Hematopoietic multipotent progenitor cell treated with erythropoietin and hydrocortisone succinate and interleukin-3 and kit ligand, for 8 days (in vitro differentiated cells): Measurements from ENCODE around the gene GIMAP7.
"Not testable (repeated sequence)": the region's sequence is repeated elsewhere in the genome, so short reads cannot be mapped to it uniquely, and the experiment has no call there.

Experiments
- DNase-seq: peaks from one replicate; pipeline ENCODE4 v3.0.0-alpha.2; 2015

The GIMAP7 gene

GRCh38 chr7:150515248-150516147 lies 826 bp downstream of the GIMAP7 start:
- DNase-seq, result no peak

DNA sequence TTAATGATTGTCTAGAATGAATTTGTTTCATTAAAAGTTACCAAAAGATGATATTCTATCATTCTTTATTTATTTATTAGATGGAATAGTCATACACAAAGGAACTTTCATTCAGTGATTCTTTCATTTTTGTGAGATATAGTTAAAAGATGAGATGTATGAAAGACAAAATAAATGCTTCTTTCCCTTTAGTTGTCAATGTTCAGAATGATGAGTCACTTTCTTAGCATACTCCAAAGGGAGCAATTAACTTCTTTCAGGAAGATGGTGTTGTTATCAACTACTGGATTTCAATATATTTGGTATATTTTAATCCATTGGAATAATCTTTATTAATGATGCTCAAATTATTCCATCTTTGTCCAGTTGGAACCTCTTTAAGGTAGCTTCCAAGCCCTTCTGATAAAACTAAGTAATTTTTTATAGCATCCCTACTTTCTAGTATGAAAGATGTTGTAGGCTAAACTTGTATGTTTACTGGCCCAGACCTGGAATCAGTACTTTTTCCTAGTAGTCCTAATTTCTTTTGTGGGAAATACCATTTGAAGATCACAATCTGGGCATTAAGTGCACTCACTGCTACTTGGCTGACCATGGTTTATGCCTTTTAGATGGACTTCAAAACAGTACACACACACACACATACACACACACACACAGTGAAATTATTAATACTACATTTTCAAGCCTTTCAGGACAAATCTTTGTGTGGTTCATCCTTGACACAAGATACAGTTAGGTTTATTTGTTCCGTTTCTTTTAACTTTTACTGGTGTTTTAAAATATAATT lies 2.5 kb downstream of the GIMAP7 start:
- no peak for DNase-seq

DNA sequence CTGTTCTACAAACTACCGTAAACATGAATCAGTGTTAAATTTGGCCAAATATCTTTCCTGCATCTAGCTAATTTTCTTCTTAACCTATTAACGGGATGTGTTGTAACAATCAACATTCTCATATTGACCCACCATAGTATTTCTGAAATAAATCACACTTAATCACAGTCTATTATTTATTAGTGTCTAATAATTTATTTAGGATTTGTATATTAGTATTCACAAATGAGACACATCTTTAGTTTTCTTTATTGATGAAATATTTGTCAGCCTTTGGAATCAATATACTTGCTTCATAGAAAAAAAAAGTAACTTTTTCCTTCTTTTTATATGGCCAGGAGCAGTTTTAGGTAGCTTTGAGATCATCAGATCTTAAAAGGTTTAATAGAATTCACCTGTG lies 4.6 kb downstream of the GIMAP7 start:
- DNase-seq, result no peak

DNA sequence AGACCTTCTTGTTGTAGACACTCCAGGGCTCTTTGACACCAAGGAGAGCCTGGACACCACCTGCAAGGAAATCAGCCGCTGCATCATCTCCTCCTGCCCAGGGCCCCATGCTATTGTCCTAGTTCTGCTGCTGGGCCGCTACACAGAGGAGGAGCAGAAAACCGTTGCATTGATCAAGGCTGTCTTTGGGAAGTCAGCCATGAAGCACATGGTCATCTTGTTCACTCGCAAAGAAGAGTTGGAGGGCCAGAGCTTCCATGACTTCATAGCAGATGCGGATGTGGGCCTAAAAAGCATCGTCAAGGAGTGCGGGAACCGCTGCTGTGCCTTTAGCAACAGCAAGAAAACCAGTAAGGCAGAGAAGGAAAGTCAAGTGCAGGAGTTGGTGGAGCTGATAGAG lies 5.5 kb downstream of the GIMAP7 start:
- DNase-seq, result no peak

DNA sequence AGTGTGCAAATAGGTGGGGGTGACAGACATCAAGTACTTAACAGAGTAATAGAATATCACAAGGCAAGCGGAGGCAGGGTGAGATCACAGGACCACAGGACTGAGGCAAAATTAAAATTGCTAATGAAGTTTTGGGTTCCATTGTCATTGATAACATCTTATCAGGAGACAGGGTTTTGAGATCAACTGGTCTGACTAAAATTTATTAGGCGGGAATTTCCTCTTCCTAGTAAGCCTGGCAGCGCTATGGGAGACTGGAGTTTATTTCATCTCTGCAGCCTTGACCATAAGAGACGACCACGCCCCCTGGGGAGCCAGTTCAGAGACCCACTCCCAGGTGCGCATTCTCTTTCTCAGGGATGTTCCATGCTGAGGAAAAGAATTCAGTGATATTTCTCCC lies 8.3 kb downstream of the GIMAP7 start:
- not testable (repeated sequence) for DNase-seq

DNA sequence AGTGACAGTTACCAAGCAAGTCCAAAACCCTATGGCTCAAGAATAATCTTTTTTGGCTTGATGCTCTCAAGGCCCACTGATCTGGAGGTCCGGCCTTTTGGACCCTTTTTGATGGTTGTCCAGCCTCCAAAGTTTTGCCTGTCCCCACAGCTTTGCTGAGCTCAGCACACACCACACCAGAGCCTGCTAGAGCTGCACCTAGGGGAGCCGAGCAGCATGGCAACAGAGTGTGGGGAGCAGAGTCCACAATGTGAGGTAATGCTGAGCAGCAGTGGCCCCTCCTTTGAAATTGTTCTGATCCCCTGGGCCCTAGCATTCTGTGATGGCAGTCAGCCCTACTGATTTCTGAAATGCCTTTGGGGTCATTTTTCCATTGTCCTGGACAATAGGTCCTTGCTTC lies 9.3 kb downstream of the GIMAP7 start:
- no peak for DNase-seq

GRCh38 chr7:150531704-150532103 lies 17.0 kb downstream of the GIMAP7 start:
- no peak for DNase-seq

DNA sequence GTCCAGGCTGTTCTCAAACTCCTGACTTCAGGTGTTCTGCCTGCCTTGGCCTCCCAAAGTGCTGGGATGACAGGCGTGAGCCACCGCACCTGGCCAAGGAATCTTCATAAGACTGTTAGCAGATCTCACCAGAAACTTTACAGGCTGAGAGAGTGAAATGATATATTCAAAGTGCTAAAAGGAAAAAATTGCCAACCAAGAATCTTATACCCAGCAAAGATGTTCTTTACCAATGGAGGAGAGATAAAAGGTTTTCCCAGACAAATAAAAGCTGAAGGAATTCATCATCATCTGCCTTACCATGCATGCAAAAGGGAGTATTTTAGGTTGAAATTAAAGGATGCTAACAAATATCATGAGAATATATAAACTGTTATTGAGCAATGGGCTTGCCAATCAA lies 23.6 kb downstream of the GIMAP7 start:
- no peak for DNase-seq

DNA sequence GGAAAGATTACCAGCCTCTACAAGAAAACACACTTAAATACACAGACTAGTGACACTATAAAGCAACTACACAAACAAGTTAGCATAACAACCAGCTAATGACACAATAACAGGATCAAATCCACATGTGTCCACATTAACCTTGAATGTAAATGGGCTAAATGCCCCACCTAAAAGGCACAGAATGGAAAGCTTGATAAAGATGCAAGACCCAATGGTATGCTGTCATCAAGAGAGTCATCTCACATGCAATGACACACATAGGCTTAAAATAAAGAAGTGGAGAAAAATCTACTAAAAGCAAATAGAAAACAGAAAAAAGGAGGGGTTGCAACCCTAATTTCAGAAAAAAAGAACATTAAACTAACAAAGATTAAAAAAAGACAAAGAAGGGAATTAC lies 38.5 kb downstream of the GIMAP7 start:
- DNase-seq, result no peak

- peak; percentile 24 for DNase-seq
Observed at GRCh38 chr7:150556521-150557138, 42.0 kb downstream of the GIMAP7 start.

DNA sequence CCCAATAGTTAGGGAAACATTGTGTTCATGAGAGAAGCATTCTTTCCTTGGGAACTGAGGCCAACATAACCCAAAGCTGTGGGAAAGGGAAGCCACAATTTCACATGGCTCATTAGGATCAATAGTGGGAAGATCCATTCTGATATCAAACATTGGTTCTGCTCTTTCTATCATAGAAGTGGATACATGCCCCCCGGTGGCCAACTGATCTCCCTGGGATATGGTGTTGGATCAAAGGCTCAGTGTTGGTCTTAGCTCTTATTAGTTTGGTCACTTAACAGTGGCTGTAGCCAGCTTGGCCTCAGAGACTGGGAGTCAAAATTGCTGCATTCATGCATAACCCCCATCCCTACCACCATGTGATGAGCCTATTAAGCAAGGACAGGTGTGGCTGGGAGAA lies 45.8 kb downstream of the GIMAP7 start:
- peak; percentile 3 for DNase-seq

GRCh38 chr7:150562919-150563318 lies 48.2 kb downstream of the GIMAP7 start:
- no peak for DNase-seq

- DNase-seq, result no peak
Observed at GRCh38 chr7:150564006-150564405, 49.3 kb downstream of the GIMAP7 start.

- no peak for DNase-seq
Observed at GRCh38 chr7:150564566-150564965, 49.9 kb downstream of the GIMAP7 start.

GRCh38 chr7:150565239-150565638 lies 50.6 kb downstream of the GIMAP7 start:
- no peak for DNase-seq

GRCh38 chr7:150566123-150566522 lies 51.5 kb downstream of the GIMAP7 start:
- DNase-seq, result no peak

- DNase-seq, result no peak
Observed at GRCh38 chr7:150566572-150566971, 51.9 kb downstream of the GIMAP7 start.

GRCh38 chr7:150567169-150567568 lies 52.5 kb downstream of the GIMAP7 start, which contains the start of gene GIMAP4:
TSS of gene GIMAP4 (plus strand) at chr7:150567390. CDS start at chr7:150569902, 2,512 bp downstream.
- no peak for DNase-seq

- no peak for DNase-seq
Observed at GRCh38 chr7:150567871-150568301, 53.2 kb downstream of the GIMAP7 start.

DNA sequence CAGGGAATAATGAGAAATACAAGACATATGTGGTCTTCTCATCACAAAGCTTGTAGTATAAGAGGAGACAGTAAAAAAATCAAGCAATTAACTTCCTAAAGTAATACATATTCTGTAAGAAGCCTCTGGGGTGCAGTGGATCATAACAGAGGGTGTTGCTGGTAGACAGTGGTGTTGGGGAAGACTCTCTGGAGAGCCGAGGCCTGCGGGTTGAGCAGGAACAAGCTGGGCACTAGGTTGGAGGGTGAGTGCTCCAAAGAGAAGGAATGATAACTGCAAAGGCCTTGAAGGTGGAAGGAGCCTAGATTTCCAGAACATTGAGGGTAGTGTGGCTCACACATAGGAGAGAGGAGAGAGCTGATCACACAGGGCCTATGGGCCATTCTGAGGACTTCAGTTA lies 54.0 kb downstream of the GIMAP7 start:
- no peak for DNase-seq

DNA sequence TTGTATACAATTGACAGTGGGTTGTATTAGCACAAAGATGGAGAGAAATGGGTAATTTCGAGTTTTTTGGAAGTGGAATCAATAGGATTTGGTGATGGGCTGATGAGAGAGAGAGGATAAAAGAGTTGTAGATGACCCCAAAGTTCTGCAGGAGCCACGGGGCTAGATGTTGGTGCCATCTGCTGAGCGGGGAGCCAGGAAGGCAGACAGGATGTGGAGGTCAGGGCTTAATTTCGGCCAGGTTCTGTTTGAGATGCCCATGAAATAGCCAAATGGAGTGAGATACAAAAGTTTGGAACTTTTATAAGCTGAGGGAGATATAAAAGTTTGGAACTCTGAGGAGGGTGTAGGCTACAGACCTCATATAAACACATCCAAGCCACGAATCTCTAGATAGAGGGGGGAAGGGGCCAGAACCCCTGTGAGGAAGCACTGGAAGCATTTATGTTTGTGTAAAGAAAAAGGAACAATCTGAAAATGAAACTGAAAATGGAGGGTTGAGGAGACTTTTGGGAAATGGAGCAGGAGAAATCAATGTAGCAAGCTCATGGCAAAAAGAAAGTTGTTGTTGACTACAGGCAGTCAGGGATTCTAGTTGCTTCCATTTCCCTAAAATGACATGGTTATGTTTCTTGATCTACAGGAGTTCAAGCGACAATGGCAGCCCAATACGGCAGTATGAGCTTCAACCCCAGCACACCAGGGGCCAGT lies 54.7 kb downstream of the GIMAP7 start:
- DNase-seq, result no peak
